CD14-positive monocyte (primary cell): Measurements from ENCODE around the gene SUSD5. TPM values are rescaled to one million over a fixed set of nuclear protein-coding genes. Genes with fewer than 3 reads are reported as not detected.

ENCODE experiments used
- DNase-seq, 3 donors: peaks; one replicate each; pipeline ENCODE4 v3.0.0-alpha.2; 2011 to 2022
- H2AFZ ChIP-seq: 2 replicates; pipeline ENCODE4 v1.6.0; 2012; ENCODE audit warnings: mild to moderate bottlenecking, low read depth, low read length, inconsistent platforms; ENCODE audit not compliant: insufficient read depth, poor library complexity, severe bottlenecking
- H3K27ac ChIP-seq, 2 donors: 1 replicate in 1 of 2; 2 replicates in 1 of 2; pipeline ENCODE4 v1.5.1; 2012 to 2013; ENCODE audit warnings: low read length in 2 of 2, control low read depth in 1 of 2, inconsistent platforms in 1 of 2, low read depth in 1 of 2, mild to moderate bottlenecking in 1 of 2
- H3K27me3 ChIP-seq, 2 donors: one replicate each; pipeline versions ENCODE4 v1.6.0 to v1.6.1; 2011 to 2013; ENCODE audit warnings: low read length in 2 of 2; ENCODE audit not compliant: control insufficient read depth in 2 of 2, insufficient read depth in 2 of 2
- H3K36me3 ChIP-seq, 2 donors: replicated peaks in 1 of 2; 1 replicate in 1 of 2; 2 replicates in 1 of 2; pipeline versions ENCODE4 v1.5.1 to v1.6.1; 2012 to 2013; ENCODE audit warnings: low read length in 2 of 2, control low read depth in 1 of 2, inconsistent platforms in 1 of 2, mild to moderate bottlenecking in 1 of 2; ENCODE audit not compliant: insufficient read depth in 2 of 2, control insufficient read depth in 1 of 2
- H3K4me1 ChIP-seq, 2 donors: 1 replicate in 1 of 2; 2 replicates in 1 of 2; pipeline versions ENCODE4 v1.5.1 to v1.6.1; 2012 to 2013; ENCODE audit warnings: low read length in 2 of 2, control low read depth in 1 of 2, inconsistent platforms in 1 of 2, mild to moderate bottlenecking in 1 of 2, moderate library complexity in 1 of 2; ENCODE audit not compliant: insufficient read depth in 2 of 2, control insufficient read depth in 1 of 2
- H3K4me2 ChIP-seq: replicated peaks from 2 replicates; pipeline ENCODE3; 2012; ENCODE audit warnings: low read length, moderate library complexity, mild to moderate bottlenecking; ENCODE audit not compliant: poor library complexity, severe bottlenecking; ENCODE audit errors: extremely low read depth
- H3K4me3 ChIP-seq, 3 experiments: fragments of 200-600 bp in 1 of 3; sonication (generic) in 1 of 3; replicated peaks in 1 of 3; 1 replicate in 2 of 3; 2 replicates in 1 of 3; pipeline ENCODE4 v1.5.1; 2011 to 2013; ENCODE audit warnings: low read length in 3 of 3, mild to moderate bottlenecking in 3 of 3, control low read depth in 2 of 3, low read depth in 2 of 3, inconsistent platforms in 1 of 3, moderate library complexity in 1 of 3
- H3K79me2 ChIP-seq: 2 replicates; pipeline ENCODE4 v1.6.0; 2012; ENCODE audit warnings: mild to moderate bottlenecking, control low read depth, inconsistent platforms, low read length, moderate library complexity; ENCODE audit not compliant: insufficient read depth
- H3K9ac ChIP-seq: 2 replicates; pipeline ENCODE4 v1.6.0; 2017; ENCODE audit warnings: low read length, mild to moderate bottlenecking; ENCODE audit not compliant: insufficient read depth, poor library complexity, severe bottlenecking
- H3K9me3 ChIP-seq, 2 donors: replicated peaks in 1 of 2; 1 replicate in 1 of 2; 2 replicates in 1 of 2; pipeline versions ENCODE4 v1.5.1 to v1.6.1; 2012 to 2013; ENCODE audit warnings: low read length in 2 of 2, control low read depth in 1 of 2; ENCODE audit not compliant: control insufficient read depth in 1 of 2, insufficient read depth in 1 of 2
- H4K20me1 ChIP-seq: 2 replicates; pipeline ENCODE4 v1.6.0; 2012; ENCODE audit warnings: mild to moderate bottlenecking, low read length, control low read depth, moderate library complexity; ENCODE audit not compliant: insufficient read depth
- H3K27ac Mint-ChIP-seq, 7 donors: one replicate each; pipeline ENCODE4 v1.8.0; 2020; ENCODE audit warnings: mild to moderate bottlenecking in 7 of 7, mixed read lengths in 7 of 7, moderate library complexity in 6 of 7, inconsistent platforms in 2 of 7
- H3K27me3 Mint-ChIP-seq, 3 donors: one replicate each; pipeline ENCODE4 v1.8.0; 2021 to 2022; ENCODE audit warnings: low read depth in 3 of 3, mild to moderate bottlenecking in 3 of 3, mixed read lengths in 3 of 3, moderate library complexity in 3 of 3, inconsistent platforms in 1 of 3
- H3K36me3 Mint-ChIP-seq, 2 donors: one replicate each; pipeline ENCODE4 v1.8.0; 2020; ENCODE audit warnings: mixed read lengths in 2 of 2, inconsistent platforms in 1 of 2, mild to moderate bottlenecking in 1 of 2
- H3K4me1 Mint-ChIP-seq: one replicate; pipeline ENCODE4 v1.8.0; 2020; ENCODE audit warnings: mild to moderate bottlenecking, mixed read lengths
- H3K4me3 Mint-ChIP-seq, 2 donors: one replicate each; pipeline ENCODE4 v1.8.0; 2020; ENCODE audit warnings: mild to moderate bottlenecking in 2 of 2, mixed read lengths in 2 of 2, moderate library complexity in 1 of 2
- H3K9me3 Mint-ChIP-seq, 7 donors: one replicate each; pipeline ENCODE4 v1.8.0; 2020 to 2022; ENCODE audit warnings: mixed read lengths in 7 of 7, mild to moderate bottlenecking in 6 of 7, moderate library complexity in 6 of 7, inconsistent platforms in 2 of 7
- WGBS: methylation state at CpG from one replicate; pipeline ENCODE4 v1.1.5; 2013; ENCODE audit warnings: missing lambda C conversion rate; ENCODE audit not compliant: insufficient coverage; 5-methylcytosine and 5-hydroxymethylcytosine counted together
- intact Hi-C, 2 donors: fragments of 100-400 bp; cut with micrococcal nuclease; formaldehyde crosslinking; loops; one replicate each; pipeline versions ENCODE4 v1.15.0 to v1.15.1; 2023
- polyA plus RNA-seq, 3 donors: library from polyadenylated mRNA; depleted of rRNA in 1 of 3; unstranded in 2 of 3; stranded (reverse) in 1 of 3; fragments of 300-500 nt in 2 of 3; fragments of >200 nt in 1 of 3; fragmentation: Illumina TruSeq in 2 of 3; gene quantifications; 1 replicate in 2 of 3; 2 replicates in 1 of 3; pipeline ENCODE4 v1.2.3, GENCODE V29; 2012 to 2021
- TF ChIP-seq, protein P1 (sequence below): fragments of 200-600 bp; IDR thresholded peaks from one replicate; pipeline ENCODE4 v1.8.0; 2022; ENCODE audit warnings: antibody characterized with exemption, mild to moderate bottlenecking

Gene SUSD5
- polyA plus RNA-seq, 3 donors: not detected

DNA sequence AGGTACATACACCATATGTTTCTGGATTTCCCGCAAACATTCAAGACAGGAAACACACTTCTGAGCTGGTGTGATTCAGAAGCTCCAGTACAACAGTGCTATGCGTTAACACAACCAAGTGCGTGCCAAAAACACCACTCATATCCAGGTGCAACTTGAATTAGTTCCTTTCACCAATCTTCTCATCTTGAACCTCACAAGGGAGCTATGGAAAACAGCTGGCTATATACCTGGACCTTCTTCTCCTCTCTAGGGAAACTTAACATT lies 31.3 kb downstream of the SUSD5 start:
- Histone ChIP-seq H2AFZ (no peak overlapping the region), H3K27me3 (no peaks in the 10 kb centered on the region), H3K9me3 (no peaks in the 10 kb centered on the region), H3K4me3 (no peak overlapping the region), H4K20me1 (no peaks in the 10 kb centered on the region), H3K4me2 (no peak overlapping the region), H3K79me2 (no peaks in the 10 kb centered on the region), H3K36me3 (no peaks in the 10 kb centered on the region), H3K9ac (no peak overlapping the region), H3K4me1 (no peaks in the 10 kb centered on the region), H3K27ac (no peak overlapping the region)
- Mint-ChIP-seq H3K36me3 (no peaks in the 10 kb centered on the region), H3K4me1 (no peaks in the 10 kb centered on the region), H3K9me3 (peaks cover 0 to 20% (median 6%) of the 10 kb centered on the region in 7 donors), H3K27me3 (peaks cover 0 to 3% (median 1%) of the 10 kb centered on the region in 3 donors), H3K4me3 (no peak overlapping the region), H3K27ac (no peak overlapping the region)
- 87% methylated on average over 3 of the region's 3 CpGs for WGBS
- DNase-seq: no peak
- intact Hi-C loops: no loop called here
- TF ChIP-seq, protein P1, sequence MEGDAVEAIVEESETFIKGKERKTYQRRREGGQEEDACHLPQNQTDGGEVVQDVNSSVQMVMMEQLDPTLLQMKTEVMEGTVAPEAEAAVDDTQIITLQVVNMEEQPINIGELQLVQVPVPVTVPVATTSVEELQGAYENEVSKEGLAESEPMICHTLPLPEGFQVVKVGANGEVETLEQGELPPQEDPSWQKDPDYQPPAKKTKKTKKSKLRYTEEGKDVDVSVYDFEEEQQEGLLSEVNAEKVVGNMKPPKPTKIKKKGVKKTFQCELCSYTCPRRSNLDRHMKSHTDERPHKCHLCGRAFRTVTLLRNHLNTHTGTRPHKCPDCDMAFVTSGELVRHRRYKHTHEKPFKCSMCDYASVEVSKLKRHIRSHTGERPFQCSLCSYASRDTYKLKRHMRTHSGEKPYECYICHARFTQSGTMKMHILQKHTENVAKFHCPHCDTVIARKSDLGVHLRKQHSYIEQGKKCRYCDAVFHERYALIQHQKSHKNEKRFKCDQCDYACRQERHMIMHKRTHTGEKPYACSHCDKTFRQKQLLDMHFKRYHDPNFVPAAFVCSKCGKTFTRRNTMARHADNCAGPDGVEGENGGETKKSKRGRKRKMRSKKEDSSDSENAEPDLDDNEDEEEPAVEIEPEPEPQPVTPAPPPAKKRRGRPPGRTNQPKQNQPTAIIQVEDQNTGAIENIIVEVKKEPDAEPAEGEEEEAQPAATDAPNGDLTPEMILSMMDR: no peak

DNA sequence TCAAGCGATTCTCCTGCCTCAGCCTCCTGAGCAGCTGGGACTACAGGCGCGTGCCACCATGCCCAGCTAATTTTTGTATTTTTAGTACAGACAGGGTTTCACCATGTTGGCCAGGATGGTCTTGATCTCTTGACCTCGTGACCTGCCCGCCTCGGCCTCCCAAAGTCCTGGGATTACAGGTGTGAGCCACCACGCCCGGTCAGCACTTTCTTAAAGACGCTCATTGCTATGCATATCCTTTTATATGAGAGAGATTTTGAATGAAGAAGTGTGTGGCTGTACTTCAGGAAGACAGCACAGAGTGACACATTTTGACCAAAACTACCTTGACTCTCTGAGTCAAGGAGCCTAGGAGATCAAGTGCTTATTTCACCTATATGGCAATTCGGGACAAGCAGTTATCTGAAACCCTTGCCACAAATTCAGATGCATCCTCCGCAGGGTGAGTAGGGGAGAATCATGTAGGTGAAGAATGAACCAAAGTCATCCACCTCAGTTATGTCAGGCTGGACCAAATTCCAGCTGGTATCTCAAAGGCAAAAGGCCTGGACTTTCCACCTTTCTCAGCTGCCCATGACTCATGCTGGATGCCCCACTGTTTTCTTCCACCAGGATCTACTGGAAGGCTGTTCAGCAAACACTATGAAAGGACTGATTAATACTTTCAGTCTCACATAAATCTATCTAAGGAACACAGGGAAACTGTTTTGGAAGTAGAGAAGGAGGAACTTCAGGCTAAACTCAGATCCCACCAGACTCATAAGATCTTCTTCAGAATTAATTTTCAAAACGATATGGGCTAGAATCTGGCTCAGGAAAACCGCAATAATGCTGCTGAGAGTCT lies 31.9 kb downstream of the SUSD5 start:
- Histone ChIP-seq H3K9ac (no peak overlapping the region), H3K36me3 (no peaks in the 10 kb centered on the region), H3K27ac (no peak overlapping the region), H3K27me3 (no peaks in the 10 kb centered on the region), H3K4me2 (no peak overlapping the region), H3K4me1 (no peaks in the 10 kb centered on the region), H4K20me1 (no peaks in the 10 kb centered on the region), H2AFZ (no peak overlapping the region), H3K4me3 (no peak overlapping the region), H3K9me3 (no peaks in the 10 kb centered on the region), H3K79me2 (no peaks in the 10 kb centered on the region)
- DNase-seq: no peak
- TF ChIP-seq, protein P1: no peak
- H3K27me3 Mint-ChIP-seq: peaks cover 0 to 3% (median 1%) of the 10 kb centered on the region in 3 donors
- H3K36me3 Mint-ChIP-seq: no peaks in the 10 kb centered on the region
- WGBS: 96% methylated on average over 7 of the region's 13 CpGs
- H3K4me3 Mint-ChIP-seq: no peak overlapping the region
- H3K27ac Mint-ChIP-seq: peak overlapping the region in 1 of 7 donors; percentile 25
- H3K9me3 Mint-ChIP-seq: peaks cover 0 to 18% (median 6%) of the 10 kb centered on the region in 7 donors
- intact Hi-C loops: no loop called here
- no peaks in the 10 kb centered on the region for H3K4me1 Mint-ChIP-seq
